GM23338 (cell line): ENCODE data around the gene PYCR2. TPM values are rescaled to one million over a fixed set of nuclear protein-coding genes. Genes with fewer than 3 reads are reported as not detected.

Experiments
- ATAC-seq: fragments of 200-7000 bp; cut with Tn5 transposase; 3 replicates; pipeline ENCODE4 v1.9.1; 2020
- DNase-seq: peaks from one replicate; pipeline ENCODE4 v3.0.0-alpha.2; 2015; ENCODE audit warnings: low spot score
- H2AFZ ChIP-seq: fragments of 200-600 bp; sonication (generic); 2 replicates; pipeline ENCODE4 v1.8.0; 2016; ENCODE audit warnings: antibody characterized with exemption, mild to moderate bottlenecking, moderate library complexity
- H3F3A ChIP-seq: fragments of 200-600 bp; sonication (generic); replicated peaks from 2 replicates; pipeline ENCODE4 v1.8.0; 2017; ENCODE audit warnings: antibody characterized with exemption, mixed run types, low read depth
- H3K27ac ChIP-seq: fragments of 200-600 bp; sonication (generic); 2 replicates; pipeline ENCODE4 v1.6.1; 2016; ENCODE audit warnings: low read depth
- H3K27me3 ChIP-seq: fragments of 200-600 bp; sonication (generic); 2 replicates; pipeline ENCODE4 v1.8.0; 2016; ENCODE audit warnings: mild to moderate bottlenecking, mixed run types, moderate library complexity; ENCODE audit not compliant: insufficient read depth
- H3K36me3 ChIP-seq: fragments of 200-600 bp; sonication (generic); 2 replicates; pipeline ENCODE4 v1.8.0; 2016; ENCODE audit warnings: mild to moderate bottlenecking; ENCODE audit not compliant: insufficient read depth
- H3K4me1 ChIP-seq: fragments of 200-600 bp; sonication (generic); 2 replicates; pipeline ENCODE4 v1.8.0; 2016; ENCODE audit warnings: mild to moderate bottlenecking, moderate library complexity; ENCODE audit not compliant: insufficient read depth
- H3K4me2 ChIP-seq: fragments of 200-600 bp; sonication (generic); 2 replicates; pipeline ENCODE4 v1.7.1; 2017; ENCODE audit warnings: mixed run types
- H3K4me3 ChIP-seq: fragments of 200-600 bp; sonication (generic); 2 replicates; pipeline ENCODE4 v1.6.1; 2016; ENCODE audit warnings: mixed run types
- H3K79me2 ChIP-seq: fragments of 200-600 bp; sonication (generic); replicated peaks from 2 replicates; pipeline ENCODE4 v1.8.0; 2017; ENCODE audit warnings: mild to moderate bottlenecking; ENCODE audit not compliant: insufficient read depth
- H3K9me2 ChIP-seq: fragments of 200-600 bp; sonication (generic); 2 replicates; pipeline ENCODE4 v1.8.0; 2017; ENCODE audit not compliant: insufficient read depth
- H4K20me1 ChIP-seq: fragments of 200-600 bp; sonication (generic); replicated peaks from 2 replicates; pipeline ENCODE4 v1.8.0; 2017; ENCODE audit warnings: mild to moderate bottlenecking; ENCODE audit not compliant: insufficient read depth
- H3K27ac Mint-ChIP-seq: 2 replicates; pipeline ENCODE4 v1.8.0; 2020; ENCODE audit warnings: inconsistent platforms, mild to moderate bottlenecking, moderate library complexity, mixed read lengths
- H3K27me3 Mint-ChIP-seq: 3 replicates; pipeline ENCODE4 v1.8.0; 2022; ENCODE audit warnings: low read depth, mild to moderate bottlenecking, moderate library complexity, mixed read lengths, inconsistent platforms; ENCODE audit not compliant: insufficient read depth, poor library complexity
- H3K36me3 Mint-ChIP-seq: 3 replicates; pipeline ENCODE4 v1.8.0; 2021; ENCODE audit warnings: low read depth, mild to moderate bottlenecking, inconsistent platforms, moderate library complexity, mixed read lengths
- H3K4me1 Mint-ChIP-seq: 3 replicates; pipeline ENCODE4 v1.8.0; 2020; ENCODE audit warnings: mild to moderate bottlenecking, inconsistent platforms, mixed read lengths
- H3K4me3 Mint-ChIP-seq: 3 replicates; pipeline ENCODE4 v1.8.0; 2021; ENCODE audit warnings: moderate library complexity, mild to moderate bottlenecking, inconsistent platforms, mixed read lengths
- H3K9me3 Mint-ChIP-seq: 3 replicates; pipeline ENCODE4 v1.8.0; 2020; ENCODE audit warnings: moderate library complexity, mild to moderate bottlenecking, inconsistent platforms, mixed read lengths
- CREB1 ChIP-seq: fragments of 250-450 bp; sonication (Bioruptor Pico); IDR thresholded peaks from 2 replicates; pipeline ENCODE4 v1.5.0; 2020; ENCODE audit warnings: low read depth, mild to moderate bottlenecking, moderate library complexity
- EZH2 ChIP-seq: fragments of 200-600 bp; sonication (generic); IDR thresholded peaks from one replicate; pipeline ENCODE4 v1.8.0; 2017; ENCODE audit warnings: antibody characterized with exemption, mild to moderate bottlenecking, low read depth; ENCODE audit not compliant: unreplicated experiment
- JUNB ChIP-seq: IDR thresholded peaks from one replicate; pipeline ENCODE4 v1.6.1; 2016; ENCODE audit warnings: antibody characterized with exemption; ENCODE audit not compliant: unreplicated experiment
- NANOG ChIP-seq: IDR thresholded peaks from 2 replicates; pipeline ENCODE4 v1.6.1; 2016; ENCODE audit warnings: antibody characterized with exemption, borderline replicate concordance
- POLR2AphosphoS5 ChIP-seq: IDR thresholded peaks from 2 replicates; pipeline ENCODE4 v1.6.1; 2016; ENCODE audit warnings: antibody characterized with exemption, low read depth
- ZNF114 ChIP-seq: fragments of 250-450 bp; sonication (Bioruptor Pico); IDR thresholded peaks from 2 replicates; pipeline ENCODE4 v1.5.0; 2020; ENCODE audit warnings: mild to moderate bottlenecking, moderate library complexity
- ZNF331 ChIP-seq: fragments of 250-450 bp; sonication (Bioruptor Pico); IDR thresholded peaks from 2 replicates; pipeline ENCODE4 v1.5.0; 2020; ENCODE audit warnings: low read depth, mild to moderate bottlenecking, moderate library complexity
- polyA plus RNA-seq: library from polyadenylated mRNA; unstranded; fragments of >200 nt; fragmentation: Nextera tagmentation; extraction: Ambion mirVana; gene quantifications from 2 replicates; pipeline ENCODE4 v1.2.1, GENCODE V29; 2016
- total RNA-seq: library from RNA; depleted of rRNA; stranded (reverse); fragments of >200 nt; shearing (Covaris generic); gene quantifications from 2 replicates; pipeline ENCODE4 v1.2.3, GENCODE V29; 2014
- TF ChIP-seq, protein P1 (sequence below): IDR thresholded peaks from one replicate; pipeline ENCODE4 v1.6.1; 2018; ENCODE audit warnings: antibody characterized with exemption; ENCODE audit not compliant: unreplicated experiment
- TF ChIP-seq, protein P2 (sequence below), 2 experiments: fragments of 200-600 bp in 1 of 2; sonication (generic) in 1 of 2; conservative IDR thresholded peaks; 2 replicates each; pipeline versions ENCODE4 v1.5.1 to v1.6.1; 2016 to 2017; ENCODE audit warnings: antibody characterized with exemption in 2 of 2, low read depth in 2 of 2, mild to moderate bottlenecking in 2 of 2, moderate library complexity in 1 of 2
- TF ChIP-seq, protein P3 (sequence below): IDR thresholded peaks from 2 replicates; pipeline ENCODE4 v1.6.1; 2016; ENCODE audit warnings: antibody characterized with exemption

The PYCR2 gene
- total and polyA plus RNA-seq, 2 experiments from 2014 or later, result 89.1 to 109 TPM

DNA sequence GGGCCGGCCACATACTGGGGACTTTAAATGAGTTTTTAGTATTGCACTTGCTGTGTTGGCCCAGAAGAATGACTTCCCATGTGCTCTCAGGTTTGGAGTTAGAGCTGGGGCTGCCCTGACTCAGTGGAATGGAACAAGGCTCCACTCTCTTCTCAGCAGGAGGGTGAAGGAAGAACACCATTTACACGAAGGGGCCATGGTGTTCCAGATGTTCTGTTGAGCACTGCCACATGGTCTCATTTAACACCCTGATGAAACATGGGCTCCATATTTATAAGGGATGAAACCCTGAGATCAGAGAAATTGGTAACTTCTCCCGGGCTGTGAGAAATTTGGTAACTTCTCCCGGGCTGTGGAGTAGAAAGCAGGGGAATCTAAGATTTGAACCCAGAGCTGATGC lies 5.8 kb downstream of the PYCR2 start (continued):
- no peak for TF ChIP-seq NANOG
- no peak for TF ChIP-seq POLR2AphosphoS5
- TF ChIP-seq, protein P1, sequence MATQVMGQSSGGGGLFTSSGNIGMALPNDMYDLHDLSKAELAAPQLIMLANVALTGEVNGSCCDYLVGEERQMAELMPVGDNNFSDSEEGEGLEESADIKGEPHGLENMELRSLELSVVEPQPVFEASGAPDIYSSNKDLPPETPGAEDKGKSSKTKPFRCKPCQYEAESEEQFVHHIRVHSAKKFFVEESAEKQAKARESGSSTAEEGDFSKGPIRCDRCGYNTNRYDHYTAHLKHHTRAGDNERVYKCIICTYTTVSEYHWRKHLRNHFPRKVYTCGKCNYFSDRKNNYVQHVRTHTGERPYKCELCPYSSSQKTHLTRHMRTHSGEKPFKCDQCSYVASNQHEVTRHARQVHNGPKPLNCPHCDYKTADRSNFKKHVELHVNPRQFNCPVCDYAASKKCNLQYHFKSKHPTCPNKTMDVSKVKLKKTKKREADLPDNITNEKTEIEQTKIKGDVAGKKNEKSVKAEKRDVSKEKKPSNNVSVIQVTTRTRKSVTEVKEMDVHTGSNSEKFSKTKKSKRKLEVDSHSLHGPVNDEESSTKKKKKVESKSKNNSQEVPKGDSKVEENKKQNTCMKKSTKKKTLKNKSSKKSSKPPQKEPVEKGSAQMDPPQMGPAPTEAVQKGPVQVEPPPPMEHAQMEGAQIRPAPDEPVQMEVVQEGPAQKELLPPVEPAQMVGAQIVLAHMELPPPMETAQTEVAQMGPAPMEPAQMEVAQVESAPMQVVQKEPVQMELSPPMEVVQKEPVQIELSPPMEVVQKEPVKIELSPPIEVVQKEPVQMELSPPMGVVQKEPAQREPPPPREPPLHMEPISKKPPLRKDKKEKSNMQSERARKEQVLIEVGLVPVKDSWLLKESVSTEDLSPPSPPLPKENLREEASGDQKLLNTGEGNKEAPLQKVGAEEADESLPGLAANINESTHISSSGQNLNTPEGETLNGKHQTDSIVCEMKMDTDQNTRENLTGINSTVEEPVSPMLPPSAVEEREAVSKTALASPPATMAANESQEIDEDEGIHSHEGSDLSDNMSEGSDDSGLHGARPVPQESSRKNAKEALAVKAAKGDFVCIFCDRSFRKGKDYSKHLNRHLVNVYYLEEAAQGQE, result no peak
- no peak for TF ChIP-seq CREB1 (CRISPR knock-in tag)
- TF ChIP-seq EZH2, result no peak
- no peak for TF ChIP-seq JUNB
- TF ChIP-seq, protein P2, sequence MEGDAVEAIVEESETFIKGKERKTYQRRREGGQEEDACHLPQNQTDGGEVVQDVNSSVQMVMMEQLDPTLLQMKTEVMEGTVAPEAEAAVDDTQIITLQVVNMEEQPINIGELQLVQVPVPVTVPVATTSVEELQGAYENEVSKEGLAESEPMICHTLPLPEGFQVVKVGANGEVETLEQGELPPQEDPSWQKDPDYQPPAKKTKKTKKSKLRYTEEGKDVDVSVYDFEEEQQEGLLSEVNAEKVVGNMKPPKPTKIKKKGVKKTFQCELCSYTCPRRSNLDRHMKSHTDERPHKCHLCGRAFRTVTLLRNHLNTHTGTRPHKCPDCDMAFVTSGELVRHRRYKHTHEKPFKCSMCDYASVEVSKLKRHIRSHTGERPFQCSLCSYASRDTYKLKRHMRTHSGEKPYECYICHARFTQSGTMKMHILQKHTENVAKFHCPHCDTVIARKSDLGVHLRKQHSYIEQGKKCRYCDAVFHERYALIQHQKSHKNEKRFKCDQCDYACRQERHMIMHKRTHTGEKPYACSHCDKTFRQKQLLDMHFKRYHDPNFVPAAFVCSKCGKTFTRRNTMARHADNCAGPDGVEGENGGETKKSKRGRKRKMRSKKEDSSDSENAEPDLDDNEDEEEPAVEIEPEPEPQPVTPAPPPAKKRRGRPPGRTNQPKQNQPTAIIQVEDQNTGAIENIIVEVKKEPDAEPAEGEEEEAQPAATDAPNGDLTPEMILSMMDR (conservative IDR thresholded peaks at IDR 0.05; ENCODE audit: low read depth in 2 of 2), result no peak

DNA sequence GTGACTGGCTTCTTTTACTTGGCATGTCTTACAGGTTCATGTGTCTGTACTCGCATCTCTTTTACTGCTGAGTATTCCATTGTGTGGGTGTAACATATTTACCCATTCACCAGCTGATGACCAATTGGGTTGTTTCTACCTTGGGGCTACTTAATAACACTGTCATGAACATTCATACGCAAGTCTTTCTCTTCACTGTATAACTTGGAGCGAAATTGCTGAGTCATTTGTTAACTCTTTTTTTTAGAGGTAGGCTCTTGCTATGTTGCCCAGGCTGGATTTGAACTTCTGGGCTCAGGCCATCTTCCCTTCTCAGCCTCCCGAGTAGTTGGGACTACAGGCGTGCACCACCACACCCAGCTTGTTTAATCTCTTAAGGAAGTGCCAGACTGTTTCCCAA lies 6.5 kb downstream of the PYCR2 start:
- H3K4me3 Mint-ChIP-seq, result no peak overlapping the region
- peaks cover 29% of the 10 kb centered on the region for H3K36me3 ChIP-seq
- no peak overlapping the region for H2AFZ ChIP-seq
- peaks cover 5% of the 10 kb centered on the region for H3K27me3 Mint-ChIP-seq
- TF ChIP-seq ZNF114, result no peak
- TF ChIP-seq, protein P1, result no peak
- TF ChIP-seq ZNF331 (CRISPR knock-in tag), result no peak
- no peak for TF ChIP-seq NANOG
- TF ChIP-seq POLR2AphosphoS5, result no peak
- TF ChIP-seq, protein P3, sequence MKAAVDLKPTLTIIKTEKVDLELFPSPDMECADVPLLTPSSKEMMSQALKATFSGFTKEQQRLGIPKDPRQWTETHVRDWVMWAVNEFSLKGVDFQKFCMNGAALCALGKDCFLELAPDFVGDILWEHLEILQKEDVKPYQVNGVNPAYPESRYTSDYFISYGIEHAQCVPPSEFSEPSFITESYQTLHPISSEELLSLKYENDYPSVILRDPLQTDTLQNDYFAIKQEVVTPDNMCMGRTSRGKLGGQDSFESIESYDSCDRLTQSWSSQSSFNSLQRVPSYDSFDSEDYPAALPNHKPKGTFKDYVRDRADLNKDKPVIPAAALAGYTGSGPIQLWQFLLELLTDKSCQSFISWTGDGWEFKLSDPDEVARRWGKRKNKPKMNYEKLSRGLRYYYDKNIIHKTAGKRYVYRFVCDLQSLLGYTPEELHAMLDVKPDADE, result no peak
- TF ChIP-seq CREB1 (CRISPR knock-in tag), result no peak
- no peak for TF ChIP-seq EZH2
- H3K4me3 ChIP-seq, result no peak overlapping the region
- H3F3A ChIP-seq, result peaks cover 12% of the 10 kb centered on the region; the same call in 1 of the 2 replicates
- H3K36me3 Mint-ChIP-seq, result peaks cover 57% of the 10 kb centered on the region
- no peaks in the 10 kb centered on the region for H3K9me2 ChIP-seq
- H4K20me1 ChIP-seq, result 0 out of 2 replicates have a peak, but pooled peaks cover 5% of the 10 kb centered on the region
- DNase-seq, result no peak
- H3K27ac ChIP-seq, result no peak overlapping the region
- H3K79me2 ChIP-seq, result peaks cover 8% of the 10 kb centered on the region
- no peaks in the 10 kb centered on the region for H3K27me3 ChIP-seq
- peaks cover 5% of the 10 kb centered on the region for H3K4me1 ChIP-seq
- ATAC-seq, result no peak
- H3K27ac Mint-ChIP-seq, result peak overlapping the region; percentile 41; the same call in 1 of the 2 replicates
- H3K4me2 ChIP-seq, result no peak overlapping the region
- H3K9me3 Mint-ChIP-seq, result no peaks in the 10 kb centered on the region
- peaks cover 11% of the 10 kb centered on the region for H3K4me1 Mint-ChIP-seq
